ENCODE data around the gene COL9A1.

COL9A1 gene

DNA sequence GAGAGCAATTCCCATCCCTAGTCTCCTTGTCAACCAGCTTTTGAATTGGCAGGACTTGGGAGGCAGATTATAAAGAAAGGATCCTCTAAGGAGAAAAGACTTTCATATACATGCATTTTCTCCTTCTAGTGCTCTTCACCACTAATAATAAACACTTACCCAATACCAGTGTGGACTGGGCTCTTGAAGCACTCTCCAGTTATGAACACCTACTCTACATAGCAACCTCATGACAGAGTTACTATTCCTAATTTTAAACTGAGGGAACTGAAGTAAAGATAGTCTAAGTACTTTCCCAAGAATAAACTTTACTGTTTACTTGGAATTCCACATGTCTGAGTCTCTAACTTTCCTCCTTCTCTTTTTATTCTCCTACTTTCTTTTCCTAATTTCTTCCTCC, 4.8 kb downstream of the COL9A1 start:
- ChIA-PET POLR2A (ENCODE audit: low non-redundant PET) (no interaction called here), CTCF (interaction anchor here (0.6 kb wide), 1 partner anchor 1330 kb away, joined by 3 read pairs; no protein-coding TSS in a partner anchor)
- DNase-seq (ENCODE audit: low spot score), result no peak
- TF ChIP-seq, protein P1, sequence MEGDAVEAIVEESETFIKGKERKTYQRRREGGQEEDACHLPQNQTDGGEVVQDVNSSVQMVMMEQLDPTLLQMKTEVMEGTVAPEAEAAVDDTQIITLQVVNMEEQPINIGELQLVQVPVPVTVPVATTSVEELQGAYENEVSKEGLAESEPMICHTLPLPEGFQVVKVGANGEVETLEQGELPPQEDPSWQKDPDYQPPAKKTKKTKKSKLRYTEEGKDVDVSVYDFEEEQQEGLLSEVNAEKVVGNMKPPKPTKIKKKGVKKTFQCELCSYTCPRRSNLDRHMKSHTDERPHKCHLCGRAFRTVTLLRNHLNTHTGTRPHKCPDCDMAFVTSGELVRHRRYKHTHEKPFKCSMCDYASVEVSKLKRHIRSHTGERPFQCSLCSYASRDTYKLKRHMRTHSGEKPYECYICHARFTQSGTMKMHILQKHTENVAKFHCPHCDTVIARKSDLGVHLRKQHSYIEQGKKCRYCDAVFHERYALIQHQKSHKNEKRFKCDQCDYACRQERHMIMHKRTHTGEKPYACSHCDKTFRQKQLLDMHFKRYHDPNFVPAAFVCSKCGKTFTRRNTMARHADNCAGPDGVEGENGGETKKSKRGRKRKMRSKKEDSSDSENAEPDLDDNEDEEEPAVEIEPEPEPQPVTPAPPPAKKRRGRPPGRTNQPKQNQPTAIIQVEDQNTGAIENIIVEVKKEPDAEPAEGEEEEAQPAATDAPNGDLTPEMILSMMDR (conservative IDR thresholded peaks at IDR 0.05; ENCODE audit: low read depth), result no peak
- H3K27ac ChIP-seq, result no peak overlapping the region

DNA sequence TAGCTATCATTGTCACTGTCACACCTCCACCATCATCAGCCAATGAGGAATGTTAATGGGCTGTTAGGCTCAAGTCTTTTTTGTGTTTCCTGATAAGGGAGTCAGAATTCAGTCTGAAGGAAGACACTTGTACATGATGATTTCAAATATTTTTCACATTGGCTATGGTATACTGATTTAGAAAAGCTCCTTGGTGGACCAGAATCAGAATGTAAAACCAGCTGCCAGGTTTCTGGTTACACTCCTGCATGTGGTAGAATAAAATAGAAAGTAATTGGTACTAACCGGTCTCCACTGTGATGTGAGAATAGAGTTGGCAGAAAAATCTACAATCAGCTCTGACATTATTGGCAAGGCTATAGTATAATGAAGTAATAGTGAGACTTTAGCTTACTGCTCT, 10.7 kb downstream of the COL9A1 start:
- no peak for DNase-seq (ENCODE audit: low spot score)
- no peak overlapping the region for H3K27ac ChIP-seq
- TF ChIP-seq, protein P1 (conservative IDR thresholded peaks at IDR 0.05; ENCODE audit: low read depth), result no peak
- CTCF ChIA-PET, result interaction anchor here (1.3 kb wide), 1 partner anchor 77 kb away, joined by 6 read pairs; no protein-coding TSS in a partner anchor
- POLR2A ChIA-PET (ENCODE audit: low non-redundant PET), result no interaction called here

DNA sequence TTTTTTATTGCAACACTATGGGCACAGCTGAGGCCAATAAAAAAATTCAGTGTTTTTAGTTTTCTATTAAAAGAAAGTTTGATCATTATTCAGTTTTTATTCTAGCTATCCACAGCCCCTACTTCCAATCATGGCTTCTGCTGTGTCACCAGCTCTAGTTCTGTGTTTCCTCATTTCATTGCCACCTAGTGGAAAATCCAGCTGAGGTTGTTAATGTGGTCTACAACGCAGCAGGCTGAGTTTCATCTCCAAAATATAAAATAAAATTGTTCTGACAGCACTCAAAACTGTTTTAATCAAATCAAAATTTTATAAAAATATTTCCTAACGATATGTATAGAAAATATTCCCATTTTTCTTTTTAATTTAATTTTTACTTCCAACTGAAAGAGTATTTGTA, 13.6 kb downstream of the COL9A1 start:
- ChIA-PET POLR2A (ENCODE audit: low non-redundant PET) (no interaction called here), CTCF (interaction anchor here (0.8 to 1.1 kb wide), 2 partner anchors 23 to 68 kb away, joined by 3 to 6 read pairs; no protein-coding TSS in a partner anchor)
- H3K27ac ChIP-seq, result no peak overlapping the region
- TF ChIP-seq, protein P1 (conservative IDR thresholded peaks at IDR 0.05; ENCODE audit: low read depth), result no peak
- DNase-seq (ENCODE audit: low spot score), result no peak

DNA sequence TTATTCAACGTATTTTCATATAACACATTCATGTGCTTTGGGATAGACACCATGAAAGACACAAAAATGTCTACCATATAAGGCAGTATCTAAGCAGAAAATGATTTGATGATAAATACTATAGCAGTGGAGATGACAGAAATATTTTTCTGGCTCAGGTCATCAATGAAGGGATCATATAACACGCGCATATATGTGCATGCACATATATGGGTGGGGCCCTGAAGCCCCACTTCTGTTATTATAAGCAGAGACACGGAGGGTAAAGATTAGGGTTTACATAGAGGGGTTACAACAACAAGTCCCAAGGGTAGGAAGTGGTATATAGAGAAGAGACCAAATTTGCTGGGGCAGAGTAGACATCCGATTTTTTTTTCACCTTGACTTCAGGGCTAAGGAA, 16.0 kb downstream of the COL9A1 start:
- TF ChIP-seq, protein P1 (conservative IDR thresholded peaks at IDR 0.05; ENCODE audit: low read depth), result no peak
- POLR2A ChIA-PET (ENCODE audit: low non-redundant PET), result no interaction called here
- H3K27ac ChIP-seq, result no peak overlapping the region
- CTCF ChIA-PET, result no interaction called here
- no peak for DNase-seq (ENCODE audit: low spot score)

DNA sequence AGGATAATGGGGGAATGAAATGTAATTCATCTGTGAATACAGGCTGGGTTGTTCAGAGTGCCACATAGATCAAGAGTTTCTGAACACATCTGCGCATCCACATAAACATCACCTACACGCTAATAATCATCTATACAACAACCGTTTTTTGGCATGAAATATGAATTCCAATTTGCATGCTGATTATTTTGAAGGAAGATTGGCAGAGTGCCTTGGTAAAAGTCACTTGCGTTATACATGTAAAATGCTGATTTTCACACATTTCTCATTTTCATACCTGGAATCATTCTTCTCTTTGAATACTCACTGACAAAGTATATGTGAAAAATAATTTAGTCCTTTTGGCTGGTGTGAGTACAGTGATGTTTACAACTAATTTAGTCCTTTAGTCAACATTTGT, 17.7 kb downstream of the COL9A1 start:
- TF ChIP-seq, protein P1 (conservative IDR thresholded peaks at IDR 0.05; ENCODE audit: low read depth), result no peak
- CTCF ChIA-PET, result no interaction called here
- H3K27ac ChIP-seq, result no peak overlapping the region
- no peak for DNase-seq (ENCODE audit: low spot score)
- POLR2A ChIA-PET (ENCODE audit: low non-redundant PET), result no interaction called here

DNA sequence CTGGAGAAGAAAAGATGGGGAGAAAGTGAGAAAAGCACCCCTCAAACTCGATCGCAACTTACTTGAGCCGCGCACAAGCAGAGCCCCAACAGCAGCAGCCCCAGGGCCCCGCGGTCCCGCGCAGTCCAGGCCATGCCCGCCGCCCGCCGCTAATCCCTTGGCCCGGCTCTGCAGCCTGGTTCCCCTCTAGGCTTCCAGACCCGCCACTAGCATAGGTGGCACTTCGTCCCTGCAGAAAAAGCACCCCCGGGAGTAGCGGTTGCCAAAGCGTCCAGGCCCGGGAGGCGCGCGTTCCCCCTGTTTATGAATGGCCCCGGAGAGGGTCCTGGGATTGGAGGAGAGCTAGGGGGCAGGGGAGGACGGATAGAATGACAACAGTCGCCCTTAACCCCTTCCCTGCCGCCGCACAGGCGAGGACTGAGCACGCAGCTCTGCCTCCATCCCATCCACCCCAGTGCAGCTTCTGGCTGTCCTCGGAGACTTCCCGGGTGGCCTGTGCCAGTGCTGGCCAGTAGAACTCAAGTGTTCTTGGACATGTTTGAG, 19.9 kb downstream of the COL9A1 start:
- TF ChIP-seq, protein P1 (conservative IDR thresholded peaks at IDR 0.05; ENCODE audit: low read depth), result no peak
- H3K27ac ChIP-seq, result no peak overlapping the region
- POLR2A ChIA-PET (ENCODE audit: low non-redundant PET), result no interaction called here
- no peak for DNase-seq (ENCODE audit: low spot score)
- CTCF ChIA-PET, result no interaction called here
